NB4 (cell line): ENCODE measurements around the gene ECE1.

Source experiments
- CTCF ChIP-seq: IDR thresholded peaks from one replicate; pipeline ENCODE4 v1.5.1; 2012; ENCODE audit warnings: low read depth, low read length
- MAX ChIP-seq: IDR thresholded peaks from 2 replicates; pipeline ENCODE4 v1.6.1; 2011; ENCODE audit warnings: low read depth, low read length
- MYC ChIP-seq: IDR thresholded peaks from 2 replicates; pipeline ENCODE4 v1.6.1; 2011; ENCODE audit warnings: low read depth, low read length
- POLR2A ChIP-seq: IDR thresholded peaks from 2 replicates; pipeline ENCODE4 v1.6.1; 2011; ENCODE audit warnings: mild to moderate bottlenecking; ENCODE audit not compliant: insufficient read length; ENCODE audit errors: extremely low read depth

- TF ChIP-seq POLR2A (no peak), CTCF (no peak), MAX (no peak), MYC (no peak)
These were observed 22.8 kb downstream of the ECE1 start for GRCh38 chr1:21267191-21268077.
